Muscle of arm (tissue), 12 donors: ENCODE measurements around the gene KIF4A. TPM values are rescaled to one million over a fixed set of nuclear protein-coding genes. Genes with fewer than 3 reads are reported as not detected.
"Not testable (repeated sequence)": the region's sequence is repeated elsewhere in the genome, so short reads cannot be mapped to it uniquely, and the experiment has no call there.

Experiments
- DNase-seq: peaks from one replicate; pipeline ENCODE4 v3.0.0-alpha.2; 2013
- polyA plus RNA-seq, 12 donors: library from polyadenylated mRNA; unstranded; fragments of 120-200 nt; gene quantifications; one replicate each; pipeline ENCODE4 v1.2.1, GENCODE V29; 2013; ENCODE audit not compliant: insufficient read length in 12 of 12

Gene KIF4A
- polyA plus RNA-seq, 12 donors: 4.8 to 11.8 (median 7.9) TPM; not detected in 1

- no peak for DNase-seq
Observed at GRCh38 chrX:70279081-70279480, 10.8 kb upstream of the KIF4A start.

GRCh38 chrX:70280573-70280972 lies 9.3 kb upstream of the KIF4A start:
- no peak for DNase-seq

- no peak for DNase-seq
Observed at GRCh38 chrX:70281951-70282350, 8.0 kb upstream of the KIF4A start, which contains the start of gene RAB41. RAB41 (plus strand) TSS chrX:70282172; CDS start chrX:70282218, 46 bp downstream.

- DNase-seq: no peak
Observed at GRCh38 chrX:70289168-70289792, 624 bp upstream of the KIF4A start.

GRCh38 chrX:70292788-70293187 lies 2.9 kb downstream of the KIF4A start:
- no peak for DNase-seq

- DNase-seq: no peak
Observed at GRCh38 chrX:70293621-70294020, 3.7 kb downstream of the KIF4A start.

GRCh38 chrX:70301716-70302115 lies 11.8 kb downstream of the KIF4A start:
- no peak for DNase-seq

GRCh38 chrX:70313503-70313902 lies 23.6 kb downstream of the KIF4A start:
- DNase-seq: no peak

- DNase-seq: no peak
Observed at GRCh38 chrX:70322784-70323183, 32.9 kb downstream of the KIF4A start.

GRCh38 chrX:70323628-70324027 lies 33.7 kb downstream of the KIF4A start:
- not testable (repeated sequence) for DNase-seq

- no peak for DNase-seq
Observed at GRCh38 chrX:70324326-70324725, 34.4 kb downstream of the KIF4A start.

GRCh38 chrX:70331161-70331560 lies 41.3 kb downstream of the KIF4A start:
- DNase-seq: no peak

GRCh38 chrX:70332600-70332999 lies 42.7 kb downstream of the KIF4A start:
- no peak for DNase-seq

GRCh38 chrX:70336767-70337166 lies 46.9 kb downstream of the KIF4A start:
- DNase-seq: no peak

- DNase-seq: no peak
Observed at GRCh38 chrX:70338290-70338689, 48.4 kb downstream of the KIF4A start.

- DNase-seq: no peak
Observed at GRCh38 chrX:70343435-70343834, 53.5 kb downstream of the KIF4A start.

- no peak for DNase-seq
Observed at GRCh38 chrX:70346418-70347070, 56.6 kb downstream of the KIF4A start.

GRCh38 chrX:70348825-70349224 lies 58.9 kb downstream of the KIF4A start:
- DNase-seq: not testable (repeated sequence)

GRCh38 chrX:70349367-70350125 lies 59.6 kb downstream of the KIF4A start:
- DNase-seq: not testable (repeated sequence)

GRCh38 chrX:70352496-70352895 lies 62.6 kb downstream of the KIF4A start:
- no peak for DNase-seq

- DNase-seq: no peak
Observed at GRCh38 chrX:70353514-70353913, 63.6 kb downstream of the KIF4A start.

- no peak for DNase-seq
Observed at GRCh38 chrX:70354716-70355115, 64.8 kb downstream of the KIF4A start.

- DNase-seq: no peak
Observed at GRCh38 chrX:70359458-70359857, 69.6 kb downstream of the KIF4A start.
